ENCODE results near the gene RNU7-1.

DNA sequence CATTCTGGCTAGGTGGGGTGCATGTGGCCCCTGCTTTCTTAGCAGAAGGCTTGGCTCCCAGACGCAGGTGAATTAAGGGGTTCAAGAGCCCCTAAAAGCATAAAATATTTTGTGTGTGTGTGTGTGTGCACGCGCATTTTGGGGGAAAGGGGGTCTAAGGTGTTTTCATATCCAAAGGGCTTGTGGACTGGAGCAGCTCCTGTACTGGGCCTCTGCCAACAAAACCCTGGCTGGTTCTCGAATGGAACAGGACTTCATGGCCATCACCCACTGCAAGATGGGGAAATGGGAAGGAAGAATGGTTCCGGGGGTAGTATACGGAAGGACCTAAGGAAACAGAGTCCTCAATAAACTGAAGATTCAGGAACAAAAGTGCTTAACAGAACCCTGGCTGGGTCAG is 19.8 kb upstream of the RNU7-1 start:
- TF ChIP-seq, protein P1, sequence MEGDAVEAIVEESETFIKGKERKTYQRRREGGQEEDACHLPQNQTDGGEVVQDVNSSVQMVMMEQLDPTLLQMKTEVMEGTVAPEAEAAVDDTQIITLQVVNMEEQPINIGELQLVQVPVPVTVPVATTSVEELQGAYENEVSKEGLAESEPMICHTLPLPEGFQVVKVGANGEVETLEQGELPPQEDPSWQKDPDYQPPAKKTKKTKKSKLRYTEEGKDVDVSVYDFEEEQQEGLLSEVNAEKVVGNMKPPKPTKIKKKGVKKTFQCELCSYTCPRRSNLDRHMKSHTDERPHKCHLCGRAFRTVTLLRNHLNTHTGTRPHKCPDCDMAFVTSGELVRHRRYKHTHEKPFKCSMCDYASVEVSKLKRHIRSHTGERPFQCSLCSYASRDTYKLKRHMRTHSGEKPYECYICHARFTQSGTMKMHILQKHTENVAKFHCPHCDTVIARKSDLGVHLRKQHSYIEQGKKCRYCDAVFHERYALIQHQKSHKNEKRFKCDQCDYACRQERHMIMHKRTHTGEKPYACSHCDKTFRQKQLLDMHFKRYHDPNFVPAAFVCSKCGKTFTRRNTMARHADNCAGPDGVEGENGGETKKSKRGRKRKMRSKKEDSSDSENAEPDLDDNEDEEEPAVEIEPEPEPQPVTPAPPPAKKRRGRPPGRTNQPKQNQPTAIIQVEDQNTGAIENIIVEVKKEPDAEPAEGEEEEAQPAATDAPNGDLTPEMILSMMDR (IDR thresholded peaks at IDR 0.05): no peak
- no peak for TF ChIP-seq POLR2A (IDR thresholded peaks at IDR 0.05)

Data from thyroid gland (tissue), 4 donors.